Spinal cord (tissue), 10 donors: Measurements from ENCODE around the gene UBR7. TPM values are rescaled to one million over a fixed set of nuclear protein-coding genes. Genes with fewer than 3 reads are reported as not detected.

Experiments
- DNase-seq, 6 donors: peaks; one replicate each; pipeline versions ENCODE4 v3.0.0 to v3.0.0-alpha.2; 2013 to 2015; ENCODE audit warnings: low spot score in 6 of 6, low read depth in 4 of 6
- H3K27ac ChIP-seq: one replicate; pipeline ENCODE4 v1.5.1; 2013; ENCODE audit warnings: low read depth, low read length, control low read depth
- H3K27me3 ChIP-seq: one replicate; pipeline ENCODE4 v1.6.1; 2013; ENCODE audit warnings: low read length; ENCODE audit not compliant: control insufficient read depth, insufficient read depth
- H3K36me3 ChIP-seq: one replicate; pipeline ENCODE4 v1.6.1; 2013; ENCODE audit warnings: low read length; ENCODE audit not compliant: control insufficient read depth, insufficient read depth
- H3K4me1 ChIP-seq: one replicate; pipeline ENCODE4 v1.6.1; 2013; ENCODE audit warnings: low read length; ENCODE audit not compliant: control insufficient read depth, insufficient read depth
- H3K4me3 ChIP-seq: one replicate; pipeline ENCODE4 v1.5.1; 2013; ENCODE audit warnings: low read depth, low read length, control low read depth
- H3K9me3 ChIP-seq: one replicate; pipeline ENCODE4 v1.6.1; 2013; ENCODE audit warnings: low read length; ENCODE audit not compliant: control insufficient read depth, insufficient read depth
- WGBS: methylation state at CpG from one replicate; pipeline ENCODE4 v1.1.5; 2013; ENCODE audit warnings: missing lambda C conversion rate; ENCODE audit not compliant: insufficient coverage; 5-methylcytosine and 5-hydroxymethylcytosine counted together
- polyA plus RNA-seq, 2 donors: library from polyadenylated mRNA; unstranded; fragments of 120-200 nt; gene quantifications; one replicate each; pipeline ENCODE4 v1.2.1, GENCODE V29; 2013; ENCODE audit not compliant: insufficient read length in 2 of 2
- total RNA-seq, 2 donors: library from RNA; depleted of rRNA in 1 of 2; stranded (reverse); fragments of 120-200 nt in 1 of 2; fragments of >200 nt in 1 of 2; gene quantifications; one replicate each; pipeline versions ENCODE4 v1.2.3 to v1.2.4, GENCODE V29; 2013 to 2014
- donor health status: healthy.

The UBR7 gene
- total and polyA plus RNA-seq, 4 donors = 28.2 to 41.4 (median 39.2) TPM

- H3K27ac ChIP-seq = no peak overlapping the region
- H3K27me3 ChIP-seq = no peaks in the 10 kb centered on the region
- no peaks in the 10 kb centered on the region for H3K9me3 ChIP-seq
- no peak for DNase-seq
- H3K4me3 ChIP-seq = no peak overlapping the region
- H3K4me1 ChIP-seq = peaks cover 21% of the 10 kb centered on the region
- WGBS = 86% methylated on average over 1 of the region's 6 CpGs
- peaks cover 19% of the 10 kb centered on the region for H3K36me3 ChIP-seq
Measured at GRCh38 chr14:93186466-93186865, 20.6 kb upstream of the UBR7 start.

GRCh38 chr14:93186956-93187355, 20.1 kb upstream of the UBR7 start:
- no peaks in the 10 kb centered on the region for H3K9me3 ChIP-seq
- DNase-seq = no peak
- no peak overlapping the region for H3K4me3 ChIP-seq
- peaks cover 18% of the 10 kb centered on the region for H3K36me3 ChIP-seq
- peaks cover 21% of the 10 kb centered on the region for H3K4me1 ChIP-seq
- no peak overlapping the region for H3K27ac ChIP-seq
- no CpG with 5 or more reads among the region's 3 CpGs for WGBS
- H3K27me3 ChIP-seq = no peaks in the 10 kb centered on the region

DNA sequence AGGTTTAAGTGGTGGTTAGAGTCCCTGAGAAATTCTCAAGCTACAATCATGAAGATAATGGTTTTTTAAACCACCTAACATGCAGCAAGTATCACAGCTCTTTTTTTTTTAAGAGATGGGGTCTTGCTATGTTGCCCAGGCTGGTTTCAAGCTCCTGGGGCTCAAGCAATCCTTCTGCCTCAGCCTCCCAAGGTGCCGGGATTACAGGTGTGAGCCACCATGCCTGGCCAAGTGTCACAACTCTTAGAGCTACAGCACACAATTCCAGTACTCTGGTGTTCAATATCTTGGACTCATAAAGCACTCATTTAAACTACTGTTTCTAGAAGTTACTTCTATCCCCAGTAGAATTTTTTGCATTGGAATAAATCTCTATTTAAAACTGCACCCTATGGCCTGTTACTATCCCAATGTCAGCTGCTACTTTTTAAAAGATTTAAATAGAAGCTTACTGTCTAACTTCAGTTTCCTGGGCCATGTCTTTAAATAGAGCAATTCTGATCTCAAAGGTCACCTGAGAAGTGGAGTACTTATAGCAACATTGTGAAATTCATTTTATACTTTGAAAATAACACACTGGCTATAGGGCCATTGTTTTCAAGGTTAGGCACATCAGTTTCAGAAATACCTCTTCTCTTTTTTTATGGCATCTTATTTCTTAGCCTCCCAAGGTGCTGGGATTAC, 11.6 kb upstream of the UBR7 start:
- H3K9me3 ChIP-seq = no peaks in the 10 kb centered on the region
- H3K36me3 ChIP-seq = peaks cover 2% of the 10 kb centered on the region
- H3K27me3 ChIP-seq = no peaks in the 10 kb centered on the region
- no peaks in the 10 kb centered on the region for H3K4me1 ChIP-seq
- no peak for DNase-seq
- H3K27ac ChIP-seq = no peak overlapping the region
- H3K4me3 ChIP-seq = no peak overlapping the region
- WGBS = 100% methylated on average over 1 of the region's 1 CpG

- WGBS = 92% methylated on average over 4 of the region's 4 CpGs
- Histone ChIP-seq H3K4me1 (no peaks in the 10 kb centered on the region), H3K27me3 (no peaks in the 10 kb centered on the region), H3K9me3 (no peaks in the 10 kb centered on the region), H3K4me3 (no peak overlapping the region), H3K27ac (no peak overlapping the region), H3K36me3 (peaks cover 2% of the 10 kb centered on the region)
- no peak for DNase-seq
Measured at GRCh38 chr14:93199031-93199430, 8.0 kb upstream of the UBR7 start.

DNA sequence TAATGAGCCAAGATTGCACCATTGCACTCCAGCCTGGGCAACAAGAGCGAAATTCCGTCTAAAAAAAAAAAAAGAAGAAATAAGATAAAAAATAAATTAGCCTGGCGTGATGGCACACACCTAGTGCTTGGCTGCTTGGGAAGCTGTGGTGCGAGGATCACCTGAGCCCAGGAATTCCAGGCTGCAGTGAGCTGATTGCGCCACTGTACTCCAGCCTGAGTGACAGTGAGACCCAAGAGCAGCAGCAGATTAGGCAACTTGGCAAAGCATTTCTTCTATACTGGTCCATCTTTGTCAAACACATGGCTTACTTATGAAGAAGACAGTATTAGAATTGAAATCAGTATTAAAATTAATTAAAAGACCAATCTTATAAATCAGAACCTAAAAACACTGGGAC, 6.5 kb upstream of the UBR7 start:
- Histone ChIP-seq H3K36me3 (peaks cover 5% of the 10 kb centered on the region), H3K4me1 (peaks cover 3% of the 10 kb centered on the region), H3K27ac (no peak overlapping the region), H3K9me3 (no peaks in the 10 kb centered on the region), H3K4me3 (no peak overlapping the region), H3K27me3 (no peaks in the 10 kb centered on the region)
- WGBS = 100% methylated on average over 5 of the region's 5 CpGs
- no peak for DNase-seq

- H3K27me3 ChIP-seq = no peaks in the 10 kb centered on the region
- no peak for DNase-seq
- WGBS = no CpG with 5 or more reads among the region's 7 CpGs
- H3K27ac ChIP-seq = no peak overlapping the region
- H3K4me1 ChIP-seq = peaks cover 8% of the 10 kb centered on the region
- peaks cover 5% of the 10 kb centered on the region for H3K36me3 ChIP-seq
- H3K4me3 ChIP-seq = no peak overlapping the region
- H3K9me3 ChIP-seq = no peaks in the 10 kb centered on the region
Measured at GRCh38 chr14:93201155-93201704, 5.8 kb upstream of the UBR7 start.

GRCh38 chr14:93207468-93208308, 632 bp downstream of the UBR7 start:
- Histone ChIP-seq H3K27me3 (no peaks in the 10 kb centered on the region), H3K27ac (peak overlapping the region; percentile 86), H3K9me3 (no peaks in the 10 kb centered on the region), H3K36me3 (peaks cover 11% of the 10 kb centered on the region), H3K4me1 (peaks cover 13% of the 10 kb centered on the region), H3K4me3 (peak overlapping the region; percentile 82)
- 0% methylated on average over 18 of the region's 23 CpGs for WGBS
- peak in 5 of 6 donors; percentile 12 to 76 (median 40) for DNase-seq

DNA sequence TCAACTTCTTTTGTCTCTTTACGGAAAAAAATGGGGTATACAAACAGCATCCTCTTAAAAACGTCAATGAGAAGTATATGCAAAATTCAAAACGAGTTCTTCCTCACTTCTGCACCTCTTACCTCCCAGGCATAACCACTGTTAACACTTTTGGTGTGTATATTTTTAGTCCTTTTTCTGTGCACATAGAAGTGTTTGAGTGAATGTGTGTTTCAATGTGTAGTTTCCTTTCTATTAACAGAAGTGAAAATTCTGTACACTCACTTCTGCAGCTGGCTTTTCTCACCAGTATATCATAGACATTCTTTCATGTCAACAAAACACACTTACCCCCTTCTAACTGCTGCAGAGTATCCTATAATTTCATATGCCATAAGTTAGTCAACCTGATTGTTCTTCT, 5.4 kb downstream of the UBR7 start:
- peaks cover 42% of the 10 kb centered on the region for H3K36me3 ChIP-seq
- no peak for DNase-seq
- H3K27ac ChIP-seq = no peak overlapping the region
- H3K4me3 ChIP-seq = no peak overlapping the region
- H3K9me3 ChIP-seq = no peaks in the 10 kb centered on the region
- H3K4me1 ChIP-seq = peaks cover 4% of the 10 kb centered on the region
- 100% methylated on average over 1 of the region's 3 CpGs for WGBS
- H3K27me3 ChIP-seq = no peaks in the 10 kb centered on the region

DNA sequence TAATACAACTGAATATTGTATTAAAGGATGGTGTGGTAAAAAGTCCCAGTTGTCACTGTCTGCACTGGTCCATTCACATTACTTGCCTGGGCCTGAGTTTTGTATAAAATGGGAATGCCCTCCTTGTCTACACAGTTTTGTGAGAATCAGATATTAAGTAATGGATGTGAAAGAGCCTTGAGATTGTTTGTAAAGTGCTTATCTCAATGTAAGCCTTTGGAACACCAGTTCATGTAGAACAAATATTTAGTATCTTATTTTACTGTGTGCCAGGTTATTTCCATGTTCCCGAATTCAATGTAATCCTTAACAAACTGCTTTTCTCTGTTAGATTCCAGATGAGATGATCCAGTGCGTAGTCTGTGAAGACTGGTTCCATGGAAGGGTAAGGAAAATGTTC, 7.5 kb downstream of the UBR7 start:
- no peak for DNase-seq
- Histone ChIP-seq H3K9me3 (no peaks in the 10 kb centered on the region), H3K36me3 (peaks cover 50% of the 10 kb centered on the region), H3K27me3 (no peaks in the 10 kb centered on the region), H3K27ac (no peak overlapping the region), H3K4me1 (no peaks in the 10 kb centered on the region), H3K4me3 (no peak overlapping the region)
- WGBS = no CpG with 5 or more reads among the region's 2 CpGs
